NCI-H1417 treated with DMSO at 0.1 percent for 48 hours (cell line): ENCODE measurements around the gene AGPAT4.
A peak's percentile ranks its signal among the peaks of the same experiment; 100 is the strongest.
"Not testable (repeated sequence)": the region's sequence is repeated elsewhere in the genome, so short reads cannot be mapped to it uniquely, and the experiment has no call there.

ENCODE experiments used
- DNase-seq: peaks from one replicate; lab custom pipeline; 2025; lab: John Stamatoyannopoulos, UW

Gene AGPAT4

GRCh38 chr6:161200610-161201370 lies 73.1 kb downstream of the AGPAT4 start:
- DNase-seq, result no peak

- no peak for DNase-seq
Measured at GRCh38 chr6:161199850-161200249, 74.0 kb downstream of the AGPAT4 start.

GRCh38 chr6:161198783-161199460 lies 74.9 kb downstream of the AGPAT4 start:
- no peak for DNase-seq

- DNase-seq, result no peak
Measured at GRCh38 chr6:161198176-161198575, 75.7 kb downstream of the AGPAT4 start.

GRCh38 chr6:161195386-161195785 lies 78.5 kb downstream of the AGPAT4 start:
- no peak for DNase-seq

GRCh38 chr6:161194374-161194773 lies 79.5 kb downstream of the AGPAT4 start:
- no peak for DNase-seq

- no peak for DNase-seq
Measured at GRCh38 chr6:161192636-161193411, 81.0 kb downstream of the AGPAT4 start.

GRCh38 chr6:161191671-161192070 lies 82.2 kb downstream of the AGPAT4 start:
- no peak for DNase-seq

GRCh38 chr6:161191007-161191406 lies 82.9 kb downstream of the AGPAT4 start:
- DNase-seq, result no peak

- DNase-seq, result no peak
Measured at GRCh38 chr6:161189891-161190290, 84.0 kb downstream of the AGPAT4 start.

GRCh38 chr6:161188547-161189465 lies 85.1 kb downstream of the AGPAT4 start:
- no peak for DNase-seq

GRCh38 chr6:161186173-161186769 lies 87.6 kb downstream of the AGPAT4 start:
- DNase-seq, result no peak

- no peak for DNase-seq
Measured at GRCh38 chr6:161181121-161181520, 92.7 kb downstream of the AGPAT4 start.

GRCh38 chr6:161178155-161178554 lies 95.7 kb downstream of the AGPAT4 start:
- DNase-seq, result not testable (repeated sequence)

- not testable (repeated sequence) for DNase-seq
Measured at GRCh38 chr6:161176428-161176827, 97.4 kb downstream of the AGPAT4 start.

- DNase-seq, result not testable (repeated sequence)
Measured at GRCh38 chr6:161172769-161173168, 101.1 kb downstream of the AGPAT4 start.

GRCh38 chr6:161171207-161171606 lies 102.7 kb downstream of the AGPAT4 start:
- DNase-seq, result no peak

GRCh38 chr6:161169696-161170095 lies 104.2 kb downstream of the AGPAT4 start:
- DNase-seq, result no peak

GRCh38 chr6:161169035-161169434 lies 104.8 kb downstream of the AGPAT4 start:
- DNase-seq, result peak; percentile 4

- DNase-seq, result peak; percentile 65
Measured at GRCh38 chr6:161168281-161168891, 105.5 kb downstream of the AGPAT4 start.

- no peak for DNase-seq
Measured at GRCh38 chr6:161166677-161167076, 107.2 kb downstream of the AGPAT4 start.
